GM12873 (cell line): Measurements from ENCODE around the gene ZC3H7B.

ENCODE experiments used
- CTCF ChIP-seq: IDR thresholded peaks from 2 replicates; pipeline ENCODE4 v1.5.1; 2012; ENCODE audit warnings: low read depth, mild to moderate bottlenecking, moderate library complexity, low read length, control low read depth; ENCODE audit not compliant: insufficient read depth; ENCODE audit errors: missing control alignments

The ZC3H7B gene

GRCh38 chr22:41302811-41303210 is 1.5 kb downstream of the ZC3H7B start:
- TF ChIP-seq CTCF = no peak

- no peak for TF ChIP-seq CTCF
These were observed 4.3 kb downstream of the ZC3H7B start for GRCh38 chr22:41305646-41306045.

- TF ChIP-seq CTCF = no peak
These were observed 6.7 kb downstream of the ZC3H7B start for GRCh38 chr22:41308054-41308453.

GRCh38 chr22:41308544-41308947 is 7.2 kb downstream of the ZC3H7B start:
- TF ChIP-seq CTCF = no peak

- no peak for TF ChIP-seq CTCF
These were observed 9.0 kb downstream of the ZC3H7B start for GRCh38 chr22:41310336-41310735.

- no peak for TF ChIP-seq CTCF
These were observed 10.2 kb downstream of the ZC3H7B start for GRCh38 chr22:41311487-41311886.

GRCh38 chr22:41314821-41315220 is 13.5 kb downstream of the ZC3H7B start:
- TF ChIP-seq CTCF = no peak
